ENCODE data around the gene CA5B.

DNA sequence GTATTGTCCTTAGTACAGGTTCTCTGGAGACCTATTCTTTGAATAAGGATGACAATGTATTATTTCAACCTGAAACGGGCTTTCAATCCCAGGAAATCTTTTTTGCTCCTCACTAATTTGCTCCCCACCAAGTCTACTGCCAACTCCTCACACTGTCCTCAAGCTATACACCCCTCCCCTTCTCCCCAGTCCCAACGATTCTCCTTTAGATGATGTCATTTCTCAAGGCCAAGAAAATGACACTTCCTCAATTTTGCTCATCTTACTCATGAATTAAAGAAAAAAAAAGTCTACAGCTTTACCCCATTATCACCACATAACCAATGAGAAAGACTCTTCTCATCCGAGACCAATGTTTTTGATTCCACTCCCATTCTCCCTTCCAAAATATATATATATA, 96.0 kb downstream of the CA5B start:
- TF ChIP-seq, protein P1, sequence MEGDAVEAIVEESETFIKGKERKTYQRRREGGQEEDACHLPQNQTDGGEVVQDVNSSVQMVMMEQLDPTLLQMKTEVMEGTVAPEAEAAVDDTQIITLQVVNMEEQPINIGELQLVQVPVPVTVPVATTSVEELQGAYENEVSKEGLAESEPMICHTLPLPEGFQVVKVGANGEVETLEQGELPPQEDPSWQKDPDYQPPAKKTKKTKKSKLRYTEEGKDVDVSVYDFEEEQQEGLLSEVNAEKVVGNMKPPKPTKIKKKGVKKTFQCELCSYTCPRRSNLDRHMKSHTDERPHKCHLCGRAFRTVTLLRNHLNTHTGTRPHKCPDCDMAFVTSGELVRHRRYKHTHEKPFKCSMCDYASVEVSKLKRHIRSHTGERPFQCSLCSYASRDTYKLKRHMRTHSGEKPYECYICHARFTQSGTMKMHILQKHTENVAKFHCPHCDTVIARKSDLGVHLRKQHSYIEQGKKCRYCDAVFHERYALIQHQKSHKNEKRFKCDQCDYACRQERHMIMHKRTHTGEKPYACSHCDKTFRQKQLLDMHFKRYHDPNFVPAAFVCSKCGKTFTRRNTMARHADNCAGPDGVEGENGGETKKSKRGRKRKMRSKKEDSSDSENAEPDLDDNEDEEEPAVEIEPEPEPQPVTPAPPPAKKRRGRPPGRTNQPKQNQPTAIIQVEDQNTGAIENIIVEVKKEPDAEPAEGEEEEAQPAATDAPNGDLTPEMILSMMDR (IDR thresholded peaks at IDR 0.05), result no peak
- TF ChIP-seq POLR2A (IDR thresholded peaks at IDR 0.05), result no peak
